Endometrium (tissue), 2 donors: ENCODE results near the gene APMAP.
"Not testable (repeated sequence)": the region's sequence is repeated elsewhere in the genome, so short reads cannot be mapped to it uniquely, and the experiment has no call there.

Source experiments
- FAIRE-seq: peaks from 2 replicates; lab custom pipeline; 2012; peaks lifted over from hg19 to GRCh38; lab: Jason Lieb, UNC
- donor health status: control.
- donor health status: control.

Gene APMAP

DNA sequence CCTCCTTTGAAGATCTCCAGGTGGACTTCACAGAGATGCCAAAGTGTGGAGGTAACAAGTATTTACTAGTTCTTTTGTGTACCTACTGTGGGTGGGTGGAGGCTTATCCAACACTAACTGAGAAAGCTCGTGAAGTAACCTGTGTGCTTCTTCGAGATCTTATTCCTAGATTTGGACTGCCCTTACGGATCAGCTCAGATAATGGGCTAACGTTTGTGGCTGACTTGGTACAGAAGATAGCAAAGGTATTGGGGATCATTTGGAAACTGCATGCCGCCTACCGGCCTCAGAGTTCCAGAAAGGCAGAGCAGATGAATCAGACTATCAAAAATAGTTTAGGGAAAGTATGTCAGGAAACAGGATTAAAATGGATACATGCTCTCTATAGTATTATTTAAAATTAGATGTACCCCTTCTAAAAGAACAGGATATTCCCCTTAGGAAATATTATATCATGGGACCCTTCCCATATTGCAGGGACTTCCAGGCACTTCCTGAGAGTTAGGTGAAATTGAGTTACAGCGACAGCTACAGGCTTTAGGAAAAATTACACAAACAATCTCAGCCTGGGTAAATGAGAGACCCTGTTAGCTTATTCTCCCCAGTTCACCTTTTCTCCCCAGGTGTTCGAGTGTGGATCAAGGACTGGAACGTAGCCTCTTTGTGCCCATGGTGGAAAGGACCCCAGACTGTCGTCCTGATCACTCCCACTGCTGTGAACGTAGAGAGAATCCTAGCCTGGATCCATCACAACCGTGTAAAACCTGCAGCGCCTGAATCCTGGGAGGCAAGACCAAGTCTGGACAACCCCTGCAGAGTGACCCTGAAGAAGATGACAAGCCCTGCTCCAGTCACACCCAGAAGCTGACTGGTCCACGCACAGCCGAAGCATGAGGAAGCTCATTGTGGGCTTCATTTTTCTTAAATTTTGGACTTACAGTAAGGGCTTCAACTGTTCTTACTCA, 61.5 kb downstream of the APMAP start:
- not testable (repeated sequence) for FAIRE-seq

GRCh38 chr20:24929867-24930723, 62.5 kb downstream of the APMAP start:
- not testable (repeated sequence) for FAIRE-seq

GRCh38 chr20:24929259-24929658, 63.3 kb downstream of the APMAP start:
- FAIRE-seq, result not testable (repeated sequence)

- not testable (repeated sequence) for FAIRE-seq
Measured at GRCh38 chr20:24920706-24921105, 71.8 kb downstream of the APMAP start.

- not testable (repeated sequence) for FAIRE-seq
Measured at GRCh38 chr20:24919665-24920064, 72.9 kb downstream of the APMAP start.

DNA sequence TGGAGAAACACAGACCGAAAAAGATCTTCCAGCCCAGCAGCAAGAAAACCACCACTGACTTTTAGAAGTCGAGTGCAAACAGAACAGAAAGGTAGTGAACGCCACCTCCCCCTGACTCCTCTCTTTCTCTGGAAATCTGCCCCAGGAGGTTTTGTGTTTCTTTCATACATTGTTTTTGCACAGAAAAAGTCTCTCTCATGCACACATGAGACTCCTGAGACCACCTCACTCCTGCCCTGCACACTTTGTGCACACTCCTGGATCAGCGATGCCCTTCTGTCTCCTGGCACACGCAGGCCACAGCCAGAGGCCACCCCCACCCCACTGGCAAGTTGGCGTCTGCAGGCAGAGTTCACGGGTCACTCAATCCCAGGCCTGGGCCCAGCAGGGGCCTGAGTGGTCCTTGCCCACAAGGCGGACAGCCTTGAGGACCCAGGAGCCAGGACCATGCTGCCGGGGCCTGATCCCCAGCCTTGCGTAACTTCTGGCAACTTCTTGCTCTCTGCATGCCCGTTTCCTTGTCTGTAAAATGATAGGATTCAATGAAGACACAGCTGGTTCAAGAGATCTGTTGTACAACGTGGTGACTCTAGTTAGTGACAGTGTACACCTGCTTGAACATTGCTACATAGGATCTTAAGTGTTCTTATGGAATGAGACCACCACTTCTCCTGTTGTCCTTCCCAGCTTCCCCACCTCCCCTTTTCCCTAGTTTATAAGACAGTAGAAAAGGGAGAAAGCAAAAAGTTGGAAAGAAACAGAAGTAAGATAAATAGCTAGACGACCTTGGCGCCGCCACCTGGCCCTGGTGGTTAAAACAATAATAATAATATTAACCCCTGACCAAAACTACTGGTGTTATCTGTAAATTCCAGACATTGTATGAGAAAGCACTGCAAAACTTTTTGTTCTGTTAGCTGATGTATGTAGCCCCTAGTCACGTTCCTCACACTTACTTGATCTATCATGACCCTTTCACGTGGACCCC, 73.7 kb downstream of the APMAP start:
- FAIRE-seq, result no peak

DNA sequence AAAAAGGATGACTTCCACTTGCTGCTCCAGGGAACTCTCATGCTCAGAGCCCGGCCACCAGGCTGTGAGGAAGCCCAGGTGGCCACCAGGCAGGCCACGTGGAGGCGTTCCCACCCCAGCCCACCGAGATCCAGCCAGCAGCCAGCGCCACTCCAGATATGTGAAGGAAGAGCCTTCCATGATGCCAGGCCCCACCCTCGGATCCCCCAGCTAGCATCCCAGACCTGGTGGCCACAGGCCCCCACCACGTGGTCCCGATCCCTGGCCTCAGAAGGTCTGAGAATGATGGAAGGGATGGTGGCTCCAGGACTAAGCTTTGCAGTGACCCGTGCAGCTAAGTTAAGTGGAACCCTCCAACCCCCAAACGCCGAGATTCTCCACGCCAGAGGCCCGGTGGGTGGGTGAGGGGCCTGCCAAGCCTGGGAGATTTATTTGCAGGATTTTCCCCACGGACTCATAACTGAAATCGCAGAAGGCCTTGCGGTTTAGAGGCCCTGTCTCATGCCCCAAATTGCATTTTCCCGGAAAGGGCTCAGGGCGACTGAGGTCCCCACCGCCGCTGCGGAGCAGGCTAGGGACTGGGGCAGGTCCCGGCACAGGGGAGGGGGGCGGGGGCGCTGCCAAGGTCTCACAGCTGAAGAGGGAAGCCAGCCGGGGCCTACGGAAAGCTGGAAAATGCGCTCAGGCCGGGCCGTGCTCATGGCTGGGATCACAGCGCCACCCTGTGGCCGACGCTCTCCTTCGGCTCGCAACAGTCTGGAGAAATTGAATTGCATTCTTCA, 74.6 kb downstream of the APMAP start:
- FAIRE-seq, result peak; percentile 55

- FAIRE-seq, result no peak
Measured at GRCh38 chr20:24917056-24917455, 75.5 kb downstream of the APMAP start.

- no peak for FAIRE-seq
Measured at GRCh38 chr20:24916412-24916811, 76.1 kb downstream of the APMAP start.

DNA sequence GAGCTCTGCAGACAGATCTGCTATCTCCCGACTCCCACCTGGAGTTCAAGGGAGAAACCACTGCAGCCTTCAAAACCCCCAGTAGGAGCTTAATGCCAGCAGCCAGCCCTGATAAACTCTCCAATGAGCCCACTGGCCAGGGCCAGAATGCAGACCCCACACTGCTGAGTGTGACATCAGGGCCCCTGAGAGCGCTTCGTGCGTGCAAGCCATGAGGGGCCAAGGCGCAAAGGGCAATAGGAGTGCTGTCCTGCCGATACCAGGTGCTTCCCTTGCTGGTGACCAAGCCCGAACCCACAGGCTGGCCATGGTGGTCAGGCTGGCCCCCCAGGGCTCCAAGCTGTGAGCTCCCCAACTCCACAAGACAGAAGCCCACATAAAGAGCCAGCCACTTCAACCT, 76.7 kb downstream of the APMAP start:
- FAIRE-seq, result no peak

DNA sequence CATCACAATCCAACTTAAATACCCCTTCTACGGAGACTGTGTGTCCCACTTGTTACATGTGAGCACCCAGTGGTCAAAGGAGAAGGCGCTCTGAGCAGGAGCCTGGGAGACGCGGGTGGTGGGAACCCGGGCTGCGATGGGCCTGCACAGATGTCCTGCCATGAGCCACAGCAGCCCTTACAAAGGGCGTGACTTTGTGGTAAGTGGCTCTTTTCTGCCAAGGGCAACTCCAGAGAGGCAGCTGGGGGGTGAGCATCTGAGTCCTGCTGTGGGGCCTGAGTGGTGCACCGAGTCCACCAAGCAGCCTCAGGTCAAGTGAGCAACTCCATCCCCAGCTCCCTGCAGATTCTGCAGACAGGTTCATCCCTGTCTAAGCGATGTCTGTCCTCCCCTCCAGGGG, 77.1 kb downstream of the APMAP start:
- FAIRE-seq, result no peak

DNA sequence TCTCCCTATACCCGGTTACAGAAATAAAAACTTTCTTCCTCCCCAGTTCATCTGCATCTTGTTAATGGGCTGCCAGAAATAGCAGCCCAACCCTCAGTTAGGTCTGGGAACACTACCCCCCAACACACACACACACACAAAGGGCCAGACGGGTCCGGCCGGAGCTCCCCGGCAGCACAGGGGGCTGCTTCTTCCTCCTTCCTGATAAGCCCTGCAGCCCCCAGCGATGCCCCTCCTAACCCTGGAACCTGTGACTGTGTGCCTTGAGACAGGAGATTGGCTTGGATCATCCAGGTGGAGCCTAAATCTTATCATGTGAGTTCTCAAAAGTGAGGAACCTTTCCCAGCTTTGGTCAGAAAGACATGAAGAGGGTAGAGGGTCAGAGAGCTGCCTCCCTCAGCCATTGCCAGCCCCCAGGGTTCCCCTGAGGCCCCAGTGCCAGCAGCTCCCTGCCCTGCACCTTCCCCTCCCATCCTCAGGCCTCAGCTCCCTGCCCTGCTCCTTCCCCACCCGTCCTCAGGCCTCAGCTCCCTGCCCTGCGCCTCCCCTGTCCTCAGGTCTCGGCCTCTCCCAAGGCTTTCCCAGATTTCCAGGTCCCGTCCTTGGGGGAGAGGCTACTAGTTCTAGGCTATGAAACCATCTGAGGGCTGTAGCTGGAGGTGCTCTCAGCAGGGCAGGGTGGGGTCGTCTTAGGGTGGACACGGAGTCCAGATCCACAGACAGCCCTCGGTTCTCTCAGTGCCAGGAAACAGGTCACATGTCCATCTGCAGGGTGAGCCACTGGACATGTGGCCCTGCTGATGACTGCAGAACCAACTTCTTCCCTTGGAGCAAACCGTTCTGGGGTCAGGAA, 77.9 kb downstream of the APMAP start:
- no peak for FAIRE-seq

DNA sequence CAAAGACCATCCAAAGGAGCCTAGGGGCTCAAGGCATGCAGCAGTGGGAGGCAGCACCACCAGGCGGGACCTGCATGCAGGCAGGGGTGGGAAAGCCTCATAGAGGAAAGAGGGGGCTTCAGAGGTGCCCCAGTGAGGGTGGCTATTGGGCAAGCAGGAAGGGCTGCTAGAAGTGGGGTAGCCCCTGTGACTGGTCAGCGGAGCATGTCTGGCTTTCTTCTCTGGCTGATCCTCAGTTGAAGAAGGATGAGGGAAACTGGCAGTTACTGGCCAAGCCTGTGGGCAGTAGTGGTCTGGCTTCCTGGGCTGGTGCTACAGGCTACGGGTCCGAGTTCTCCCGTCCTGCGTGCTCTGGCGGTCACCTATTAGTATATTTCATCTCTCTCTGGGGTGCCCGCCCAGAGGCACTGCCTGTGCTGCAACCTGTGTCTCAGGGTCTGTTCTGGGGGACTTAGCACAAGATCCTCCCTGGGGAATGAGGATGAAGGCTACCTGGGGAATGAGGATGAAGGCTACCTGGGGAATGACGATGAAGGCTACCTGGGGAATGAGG, 79.4 kb downstream of the APMAP start:
- no peak for FAIRE-seq
